ENCODE data around the gene TAAR2. TPM values are rescaled to one million over a fixed set of nuclear protein-coding genes. Genes with fewer than 3 reads are reported as not detected.

The TAAR2 gene
- total and polyA plus RNA-seq, 2 donors (not counting 3 experiments of a cell fraction or from before 2014, with no cell fraction given) = not detected

DNA sequence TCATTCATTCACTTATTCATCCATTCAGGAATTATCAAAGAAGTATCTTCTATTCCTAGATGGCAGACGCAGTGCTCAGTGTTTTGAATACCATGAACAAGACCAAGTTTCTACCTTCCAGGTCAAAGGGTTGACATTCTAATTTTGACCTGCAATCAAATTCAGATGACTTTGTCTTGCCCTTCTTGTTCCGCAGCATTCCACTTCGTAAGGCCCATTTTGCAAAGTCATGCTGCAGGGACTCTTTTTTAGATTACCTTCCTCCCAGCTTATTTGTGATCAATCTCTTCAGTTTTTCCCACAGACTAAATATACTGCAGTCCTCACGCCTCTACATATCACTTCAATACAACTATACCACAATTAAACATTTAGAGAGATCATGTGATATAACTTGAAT lies 42.0 kb upstream of the TAAR2 start:
- H3K4me3 ChIP-seq (replicated peaks in 1 of 3; ENCODE audit: insufficient read depth in 1 of 3, low read depth in 1 of 3, low read length in 3 of 3) = no peak overlapping the region
- ChIA-PET CTCF (interaction anchor here (0.9 to 8.0 kb wide), 6 partner anchors 18 to 386 kb away, joined by 3 to 154 read pairs (median 3); partner anchors contain the start of gene SLC18B1), POLR2A (no interaction called here)
- no peak overlapping the region for H3K9ac ChIP-seq (replicated peaks; ENCODE audit: extremely low read depth, insufficient read depth, low read length)
- no peak for TF ChIP-seq GATA2 (IDR thresholded peaks at IDR 0.05; ENCODE audit: insufficient read depth, insufficient read length, low read depth, low read length)
- TF ChIP-seq, protein P1, sequence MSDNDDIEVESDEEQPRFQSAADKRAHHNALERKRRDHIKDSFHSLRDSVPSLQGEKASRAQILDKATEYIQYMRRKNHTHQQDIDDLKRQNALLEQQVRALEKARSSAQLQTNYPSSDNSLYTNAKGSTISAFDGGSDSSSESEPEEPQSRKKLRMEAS (IDR thresholded peaks at IDR 0.05; ENCODE audit: insufficient read depth, insufficient read length) = no peak
- TF ChIP-seq JUN (IDR thresholded peaks at IDR 0.05; ENCODE audit: borderline replicate concordance, insufficient read depth, insufficient read length, low read depth) = no peak
- no peak for TF ChIP-seq EZH2 (IDR thresholded peaks at IDR 0.05; ENCODE audit: borderline replicate concordance, low read depth, low read length, severe bottlenecking)
- TF ChIP-seq FOS (IDR thresholded peaks at IDR 0.05; ENCODE audit: borderline replicate concordance, insufficient read depth, low read length) = no peak
- TF ChIP-seq POLR2AphosphoS5 (IDR thresholded peaks at IDR 0.05; ENCODE audit: insufficient read depth, low read depth, low read length) = no peak
- no peak for TF ChIP-seq POLR2A (IDR thresholded peaks at IDR 0.05; ENCODE audit: low read depth, low read length)
- no peak for TF ChIP-seq MYC (IDR thresholded peaks at IDR 0.05; ENCODE audit: low read depth, low read length)
- H3K9me1 ChIP-seq (replicated peaks; ENCODE audit: control insufficient read depth, extremely low read depth, insufficient read depth, low read length) = no peaks in the 10 kb centered on the region
- H3K79me2 ChIP-seq (ENCODE audit: control insufficient read depth, insufficient read depth, low read length) = no peaks in the 10 kb centered on the region
- H3K27ac ChIP-seq (ENCODE audit: insufficient read depth, low read depth, low read length) = no peak overlapping the region
- H3K27me3 ChIP-seq (ENCODE audit: control insufficient read depth in 2 of 2, insufficient read depth in 2 of 2, low read length in 2 of 2) = peaks cover 0 to 2% of the 10 kb centered on the region in 2 experiments
- H2AFZ ChIP-seq (ENCODE audit: low read depth, low read length) = no peak overlapping the region
- H4K20me1 ChIP-seq (replicated peaks; ENCODE audit: control insufficient read depth, extremely low read depth, insufficient read depth, low read length) = no peaks in the 10 kb centered on the region
- H3K4me2 ChIP-seq (ENCODE audit: insufficient read depth, low read length) = no peak overlapping the region
- H3K4me1 ChIP-seq (ENCODE audit: control insufficient read depth, extremely low read depth, insufficient read depth, low read length) = peaks cover 2% of the 10 kb centered on the region
- H3K36me3 ChIP-seq (ENCODE audit: control insufficient read depth in 2 of 2, extremely low read depth in 1 of 2, insufficient read depth in 2 of 2, low read length in 2 of 2) = no peaks in the 10 kb centered on the region
- no TSS peak for BruUV-seq (replicated peaks)
- dilution Hi-C loops (cut with MboI; ENCODE audit: extremely low pct_ligation_motif_present, low sequenced_read_pairs) = no loop called here
- DNase-seq (ENCODE audit: low read depth, low spot score) = no peak
- no peak for FAIRE-seq
- intact Hi-C loops (cut with micrococcal nuclease) = loop anchor here (5.0 kb wide), 3 partner anchors 134 to 376 kb away; partner anchors contain the start of gene RPS12
- H3K9me3 ChIP-seq (replicated peaks; ENCODE audit: control insufficient read depth, insufficient read depth, low read length) = no peaks in the 10 kb centered on the region
